LNCAP (cell line): ENCODE data around the gene FA2H.

Source experiments
- TF ChIP-seq, protein P1 (sequence below): fragments of 450-650 bp; IDR thresholded peaks from 2 replicates; pipeline ENCODE4 v1.5.1; 2017; ENCODE audit warnings: mild to moderate bottlenecking

The FA2H gene

DNA sequence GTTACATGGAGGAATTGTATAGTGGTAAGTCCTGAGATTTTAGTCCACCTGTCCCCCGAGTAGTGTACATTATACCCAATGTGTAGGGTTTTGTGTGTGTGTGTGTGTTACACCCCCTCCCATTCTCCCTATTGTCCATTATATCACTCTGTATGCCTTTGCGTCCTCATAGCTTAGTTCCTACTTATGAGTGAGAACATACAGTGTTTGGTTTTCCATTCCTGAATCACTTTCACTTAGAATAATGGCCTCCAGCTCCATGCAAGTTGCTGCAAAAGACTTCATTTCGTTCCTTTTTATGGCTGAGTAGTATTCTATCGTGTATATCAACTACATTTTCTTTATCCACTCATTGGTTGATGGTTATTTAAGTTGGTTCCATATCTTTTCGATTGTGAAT, 635 bp upstream of the FA2H start:
- TF ChIP-seq, protein P1, sequence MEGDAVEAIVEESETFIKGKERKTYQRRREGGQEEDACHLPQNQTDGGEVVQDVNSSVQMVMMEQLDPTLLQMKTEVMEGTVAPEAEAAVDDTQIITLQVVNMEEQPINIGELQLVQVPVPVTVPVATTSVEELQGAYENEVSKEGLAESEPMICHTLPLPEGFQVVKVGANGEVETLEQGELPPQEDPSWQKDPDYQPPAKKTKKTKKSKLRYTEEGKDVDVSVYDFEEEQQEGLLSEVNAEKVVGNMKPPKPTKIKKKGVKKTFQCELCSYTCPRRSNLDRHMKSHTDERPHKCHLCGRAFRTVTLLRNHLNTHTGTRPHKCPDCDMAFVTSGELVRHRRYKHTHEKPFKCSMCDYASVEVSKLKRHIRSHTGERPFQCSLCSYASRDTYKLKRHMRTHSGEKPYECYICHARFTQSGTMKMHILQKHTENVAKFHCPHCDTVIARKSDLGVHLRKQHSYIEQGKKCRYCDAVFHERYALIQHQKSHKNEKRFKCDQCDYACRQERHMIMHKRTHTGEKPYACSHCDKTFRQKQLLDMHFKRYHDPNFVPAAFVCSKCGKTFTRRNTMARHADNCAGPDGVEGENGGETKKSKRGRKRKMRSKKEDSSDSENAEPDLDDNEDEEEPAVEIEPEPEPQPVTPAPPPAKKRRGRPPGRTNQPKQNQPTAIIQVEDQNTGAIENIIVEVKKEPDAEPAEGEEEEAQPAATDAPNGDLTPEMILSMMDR, result no peak

- TF ChIP-seq, protein P1, result no peak
Measured at GRCh38 chr16:74773446-74774222, 986 bp downstream of the FA2H start.

DNA sequence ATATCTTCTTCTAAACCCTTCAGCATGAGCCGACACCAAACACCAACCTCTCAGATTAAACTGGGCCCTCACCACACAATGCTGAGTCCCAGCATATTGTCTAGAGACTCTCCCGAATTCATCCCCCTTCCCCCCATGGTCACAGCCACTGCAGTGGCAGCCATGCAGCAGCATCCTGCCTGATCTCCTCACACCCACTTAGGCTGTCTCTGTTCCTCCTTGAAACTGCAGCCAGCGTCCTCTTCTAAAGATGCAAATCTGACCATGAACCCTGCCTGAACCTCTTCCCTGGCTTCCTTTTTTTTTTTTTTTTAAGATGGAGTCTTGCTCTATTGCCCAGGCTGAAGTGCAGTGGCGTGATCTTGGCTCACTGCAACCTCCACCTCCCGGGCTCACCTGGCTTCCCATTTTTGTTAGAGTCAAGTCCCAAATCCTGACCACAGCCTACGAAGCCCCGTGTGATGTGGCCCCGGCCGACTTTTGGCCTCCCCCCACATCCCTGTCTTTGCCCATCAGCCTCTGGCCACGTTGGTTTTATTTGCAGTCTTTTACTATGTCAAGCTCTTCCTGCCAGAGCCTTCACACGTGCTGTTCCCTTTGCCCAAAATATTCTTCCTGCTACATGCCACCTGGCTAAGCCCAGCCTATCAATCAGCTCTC, 2.8 kb downstream of the FA2H start:
- TF ChIP-seq, protein P1, result no peak

DNA sequence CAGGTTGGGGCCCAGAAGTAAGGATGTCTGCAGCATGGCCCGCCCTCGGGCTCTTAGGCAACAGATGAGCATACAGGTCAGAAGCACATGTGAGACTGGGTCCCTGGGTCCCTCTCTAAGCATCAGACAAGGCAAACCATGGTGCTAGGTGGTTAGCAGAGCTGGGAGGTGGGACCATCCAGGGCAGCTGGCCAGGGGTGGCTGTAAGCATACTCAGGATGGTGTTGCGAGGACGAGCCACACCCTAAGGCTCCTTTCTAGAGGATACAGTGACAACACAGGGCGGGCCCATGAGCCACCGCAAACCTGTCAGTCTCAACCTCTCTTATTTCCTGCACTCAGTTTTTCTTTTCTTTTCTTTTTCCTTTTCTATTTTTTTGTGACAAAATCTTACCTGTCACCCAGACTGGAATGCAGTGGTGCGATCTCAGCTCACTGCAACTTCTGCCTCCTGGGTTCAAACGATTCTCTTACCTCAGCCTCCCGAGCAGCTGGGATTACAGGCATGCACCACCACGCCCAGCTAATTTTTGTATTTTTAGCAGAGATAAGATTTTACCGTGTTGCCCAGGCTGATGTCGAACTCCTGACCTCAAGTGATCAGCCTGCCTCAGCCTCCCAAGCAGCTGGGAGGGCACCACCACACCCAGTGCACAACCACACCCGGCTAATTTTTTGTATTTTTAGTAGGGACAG, 3.6 kb downstream of the FA2H start:
- TF ChIP-seq, protein P1, result no peak

DNA sequence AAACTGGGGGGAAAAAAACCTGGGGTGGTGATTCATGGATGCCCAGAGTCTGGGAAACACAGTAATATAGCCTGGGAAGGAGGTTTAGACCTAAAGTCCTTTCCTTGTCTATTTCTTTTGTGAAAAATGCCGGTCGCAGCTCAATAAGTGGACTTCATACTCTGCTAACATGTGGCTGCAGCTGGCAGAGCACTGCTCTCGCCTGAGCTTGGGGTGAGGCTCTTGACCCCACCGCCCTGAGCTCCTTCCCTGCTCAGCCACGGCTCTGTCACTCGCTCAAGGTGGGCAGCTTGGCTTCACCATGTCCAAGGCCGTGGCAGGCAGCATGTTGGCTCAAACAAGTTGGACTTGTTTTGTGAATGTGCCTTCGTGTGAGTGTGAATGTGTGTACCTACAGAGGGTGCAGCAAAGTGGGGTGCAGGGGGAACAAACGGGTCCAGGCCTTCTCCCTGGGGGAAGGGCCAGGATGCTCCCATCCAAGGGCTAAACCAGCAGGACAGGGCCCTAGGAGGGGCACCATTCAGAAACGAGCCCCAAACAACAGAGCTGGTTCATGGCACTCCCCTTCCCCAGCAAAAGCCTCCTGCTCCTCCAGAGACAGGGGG, 4.9 kb downstream of the FA2H start:
- TF ChIP-seq, protein P1, result no peak

GRCh38 chr16:74768239-74768638, 6.4 kb downstream of the FA2H start:
- TF ChIP-seq, protein P1, result no peak

DNA sequence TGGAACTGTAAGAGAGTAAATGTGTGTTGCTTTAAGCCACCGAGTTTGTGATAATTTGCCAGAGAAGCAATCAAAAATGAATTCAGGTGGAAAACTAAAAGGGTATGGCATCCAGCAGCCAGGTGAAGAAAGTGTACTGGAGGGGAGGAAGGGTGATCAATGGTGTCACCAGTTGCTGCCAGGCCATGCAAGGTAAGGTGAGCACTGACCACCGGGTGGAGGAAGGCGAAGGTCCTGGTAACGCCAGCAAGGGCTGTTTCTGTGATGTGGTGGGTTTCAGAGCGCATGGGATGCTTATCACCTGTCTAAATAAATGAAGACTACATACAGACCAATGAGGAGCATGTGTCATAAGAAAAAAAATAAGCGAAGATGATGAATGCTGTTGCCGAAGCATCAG, 6.9 kb downstream of the FA2H start:
- TF ChIP-seq, protein P1, result no peak
